HG03135 (cell line): Measurements from ENCODE around the gene ENO2.

Experiments
- ATAC-seq: cut with Tn5 transposase; IDR thresholded peaks from one replicate; pipeline ENCODE4 v1.9.1; 2021; ENCODE audit warnings: mild to moderate bottlenecking, moderate library complexity; ENCODE audit not compliant: unreplicated experiment

The ENO2 gene

DNA sequence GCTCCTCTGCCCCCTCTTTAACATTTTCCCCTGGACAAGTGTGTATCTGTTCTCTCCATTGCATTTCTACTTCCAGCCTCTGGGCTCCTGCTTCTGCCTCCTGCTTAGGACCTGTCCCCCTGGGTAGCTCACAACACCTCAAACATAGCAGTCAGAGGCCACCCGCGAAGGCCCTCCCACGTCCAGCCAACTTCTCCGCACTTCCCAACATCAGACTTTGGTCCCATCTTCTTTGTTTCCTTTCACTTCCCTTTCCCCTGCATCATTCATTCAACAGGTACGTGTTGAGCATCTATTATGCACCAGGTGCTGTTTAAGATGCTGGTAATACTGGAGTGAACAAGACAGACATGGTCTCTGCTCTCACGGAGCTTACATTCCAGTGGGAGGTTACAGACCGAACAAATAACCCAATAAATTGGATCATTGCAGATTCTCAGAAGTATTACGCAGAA, 32.6 kb downstream of the ENO2 start:
- ATAC-seq = no peak

DNA sequence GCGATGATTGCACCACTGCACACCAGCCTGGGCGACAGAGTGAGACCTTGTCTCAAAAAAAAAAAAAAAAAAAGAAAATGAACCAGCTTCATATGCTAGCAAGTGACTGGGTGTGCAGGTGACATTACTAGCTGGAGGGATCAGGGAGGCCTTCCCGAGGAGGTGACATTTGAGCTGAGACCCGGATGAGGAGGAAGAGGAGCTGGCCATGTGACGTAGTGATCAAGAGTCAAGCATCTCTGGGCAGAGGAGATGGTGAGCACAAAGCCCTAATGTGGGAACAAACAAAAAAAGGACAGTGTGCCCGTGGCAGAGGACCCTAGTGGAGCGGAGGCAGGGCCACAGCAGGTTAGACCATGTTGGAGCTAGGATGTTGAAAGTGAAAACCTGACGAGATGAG, 33.2 kb downstream of the ENO2 start:
- no peak for ATAC-seq

DNA sequence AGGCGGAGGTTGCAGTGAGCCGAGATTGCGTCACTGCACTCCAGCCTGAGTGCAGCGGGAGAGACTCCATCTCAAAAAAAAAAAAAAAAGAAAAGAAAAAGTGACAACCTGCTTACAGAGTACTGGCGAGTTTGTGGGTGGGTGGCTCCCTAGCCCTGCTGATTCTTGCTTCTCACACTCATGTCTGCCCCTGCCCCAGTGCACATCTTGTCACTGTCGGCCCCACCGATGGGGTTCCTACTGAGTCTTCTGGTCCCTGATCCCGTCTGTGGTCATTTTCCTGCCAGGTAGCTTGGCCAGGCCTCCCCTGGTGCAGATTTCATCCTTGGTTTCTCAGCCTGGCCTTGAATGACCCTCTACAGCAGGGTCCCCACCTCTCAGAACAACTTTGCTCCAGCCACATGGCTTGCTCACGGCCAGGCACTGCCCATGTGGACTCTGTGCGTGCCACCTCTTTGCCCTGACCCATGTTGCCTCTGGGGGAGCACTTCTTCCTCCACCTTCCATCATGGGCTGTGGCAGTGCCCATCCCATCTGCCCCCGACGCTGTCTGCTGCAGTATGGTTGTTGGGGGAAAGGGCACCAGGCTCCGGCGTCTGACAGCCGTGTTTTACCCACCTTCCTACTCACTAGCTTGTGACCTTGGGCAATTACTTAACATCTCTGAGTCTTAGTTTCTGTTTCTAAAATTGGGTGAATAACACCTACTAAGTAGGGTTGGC, 34.7 kb downstream of the ENO2 start:
- ATAC-seq = no peak

DNA sequence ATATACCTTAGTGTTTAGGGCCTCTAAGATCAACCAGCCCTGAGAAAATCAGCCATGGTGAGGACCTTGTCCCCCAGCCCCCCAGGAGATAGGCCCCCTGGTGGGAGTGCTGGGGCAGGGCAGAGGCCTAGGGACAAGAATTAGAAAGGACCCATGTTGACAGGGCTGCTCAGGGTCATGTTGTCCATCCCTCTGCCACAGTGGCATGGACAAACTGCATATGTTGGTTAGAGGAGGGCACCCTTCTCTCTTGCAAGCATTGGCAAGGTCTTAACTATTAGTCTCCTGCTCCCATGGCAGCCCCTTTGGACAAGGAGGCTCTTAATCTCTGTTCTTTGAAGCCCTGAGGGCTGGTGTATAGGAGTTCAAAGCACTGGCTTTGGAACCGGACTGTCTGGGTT, 36.0 kb downstream of the ENO2 start:
- no peak for ATAC-seq

DNA sequence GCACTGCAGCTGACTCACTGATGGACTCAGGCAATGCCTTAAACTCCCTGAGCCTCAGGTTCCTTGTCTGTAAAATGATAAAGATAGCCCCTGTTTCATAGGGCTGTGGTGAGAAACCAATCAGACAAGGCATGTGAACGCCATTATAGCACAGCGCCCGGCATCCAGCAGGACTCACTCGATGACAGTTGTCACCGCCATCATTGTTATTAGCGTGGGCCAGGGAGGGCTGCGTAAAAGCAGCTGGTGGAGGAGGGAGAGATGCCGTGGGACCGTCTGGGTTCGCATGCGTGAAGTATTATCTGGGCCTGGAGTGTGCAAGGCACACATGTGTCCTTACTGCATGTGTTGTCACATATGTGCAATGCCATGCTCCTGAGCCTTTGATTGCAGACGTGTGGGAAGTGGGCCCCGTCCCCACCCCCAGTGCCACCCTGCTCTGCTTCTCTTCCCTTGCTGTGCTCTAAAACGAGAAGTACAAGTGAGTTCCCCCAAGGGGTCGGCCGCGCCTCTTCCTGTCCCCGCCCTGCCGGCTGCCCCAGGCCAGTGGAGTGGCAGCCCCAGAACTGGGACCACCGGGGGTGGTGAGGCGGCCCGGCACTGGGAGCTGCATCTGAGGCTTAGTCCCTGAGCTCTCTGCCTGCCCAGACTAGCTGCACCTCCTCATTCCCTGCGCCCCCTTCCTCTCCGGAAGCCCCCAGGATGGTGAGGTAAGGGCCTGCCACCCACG, 36.6 kb downstream of the ENO2 start, which contains the start of gene PTPN6:
Gene PTPN6, plus strand, starts transcription at position 546 of the 730 bp plus-strand sequence. Its CDS starts 157 bp downstream, at position 703.
- ATAC-seq = no peak

DNA sequence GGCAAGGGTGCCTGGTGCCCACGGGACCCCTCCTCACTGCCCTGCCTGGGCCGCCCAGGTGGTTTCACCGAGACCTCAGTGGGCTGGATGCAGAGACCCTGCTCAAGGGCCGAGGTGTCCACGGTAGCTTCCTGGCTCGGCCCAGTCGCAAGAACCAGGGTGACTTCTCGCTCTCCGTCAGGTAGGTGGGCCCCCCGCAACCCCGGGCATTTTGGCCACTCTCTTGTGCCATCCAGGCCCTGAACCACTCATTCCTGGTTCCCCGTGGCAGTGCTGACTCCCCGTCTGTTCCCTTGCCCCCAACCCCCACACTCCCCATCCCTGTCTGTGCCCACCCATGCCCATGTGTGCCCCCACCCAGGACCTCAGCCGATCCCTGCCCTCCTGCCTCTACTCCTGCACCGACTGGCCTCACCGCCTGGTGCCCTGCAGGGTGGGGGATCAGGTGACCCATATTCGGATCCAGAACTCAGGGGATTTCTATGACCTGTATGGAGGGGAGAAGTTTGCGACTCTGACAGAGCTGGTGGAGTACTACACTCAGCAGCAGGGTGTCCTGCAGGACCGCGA, 37.3 kb downstream of the ENO2 start:
- ATAC-seq = no peak

DNA sequence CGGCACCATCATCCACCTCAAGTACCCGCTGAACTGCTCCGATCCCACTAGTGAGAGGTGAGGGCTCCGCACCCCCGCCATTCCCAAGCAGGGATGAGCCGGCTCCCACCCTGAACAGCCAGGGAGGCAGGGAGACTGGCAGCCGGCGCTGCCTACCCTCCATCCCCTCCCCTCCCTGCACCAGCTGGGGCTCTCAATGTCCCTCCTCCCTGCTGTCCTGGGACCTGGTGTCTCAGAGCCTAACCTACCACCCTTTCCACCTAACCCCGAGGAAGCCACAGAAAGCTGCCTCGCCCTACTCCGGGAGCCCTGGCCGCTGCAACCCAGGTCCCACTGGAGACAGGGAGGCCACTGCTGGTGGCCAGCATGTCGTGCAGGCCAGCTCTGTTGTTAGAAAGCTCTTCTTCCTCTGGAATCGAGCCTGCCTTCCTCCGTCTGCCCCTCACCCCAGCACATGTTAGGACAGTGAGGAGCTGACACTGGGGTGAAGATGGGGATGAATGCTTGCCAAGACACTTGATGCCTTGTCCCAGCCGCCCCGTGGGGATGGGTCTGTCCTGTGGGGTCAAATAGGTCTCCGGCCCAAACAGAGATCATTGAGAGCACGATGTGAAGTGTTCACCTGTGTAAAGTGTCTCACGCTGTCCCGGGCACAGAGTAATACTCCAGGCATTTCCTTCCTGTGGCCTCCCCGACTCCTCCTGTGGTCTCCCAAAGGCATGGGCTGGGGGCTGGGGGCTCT, 37.9 kb downstream of the ENO2 start:
- no peak for ATAC-seq

DNA sequence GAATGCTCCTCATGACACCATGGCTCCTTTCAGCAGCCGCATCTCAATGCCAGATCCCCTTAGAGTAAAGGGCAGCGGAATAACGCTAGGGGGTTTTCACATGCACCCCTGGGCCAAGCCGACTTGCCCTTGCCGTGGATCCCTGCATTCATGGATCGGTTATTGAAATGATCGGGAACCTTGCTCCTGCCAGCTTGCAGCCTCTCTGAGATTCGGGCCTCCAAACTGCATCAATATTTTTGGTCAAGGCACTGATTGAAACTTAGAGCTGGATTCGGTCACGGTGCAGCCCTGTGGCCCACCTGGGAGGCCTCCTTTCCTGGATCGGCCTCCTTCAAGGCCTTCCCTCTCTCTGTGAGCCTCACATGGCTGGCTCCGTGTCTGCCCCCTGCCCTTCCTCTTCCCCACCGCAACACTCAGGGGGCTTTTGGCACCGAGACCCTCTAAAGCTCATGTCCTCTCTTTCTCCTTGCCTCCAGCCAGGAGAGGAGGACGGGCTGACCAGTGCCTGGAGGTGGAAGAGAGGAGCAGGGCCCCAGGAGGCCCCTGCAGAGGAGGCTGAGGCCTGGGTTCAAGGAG, 38.6 kb downstream of the ENO2 start:
- no peak for ATAC-seq

DNA sequence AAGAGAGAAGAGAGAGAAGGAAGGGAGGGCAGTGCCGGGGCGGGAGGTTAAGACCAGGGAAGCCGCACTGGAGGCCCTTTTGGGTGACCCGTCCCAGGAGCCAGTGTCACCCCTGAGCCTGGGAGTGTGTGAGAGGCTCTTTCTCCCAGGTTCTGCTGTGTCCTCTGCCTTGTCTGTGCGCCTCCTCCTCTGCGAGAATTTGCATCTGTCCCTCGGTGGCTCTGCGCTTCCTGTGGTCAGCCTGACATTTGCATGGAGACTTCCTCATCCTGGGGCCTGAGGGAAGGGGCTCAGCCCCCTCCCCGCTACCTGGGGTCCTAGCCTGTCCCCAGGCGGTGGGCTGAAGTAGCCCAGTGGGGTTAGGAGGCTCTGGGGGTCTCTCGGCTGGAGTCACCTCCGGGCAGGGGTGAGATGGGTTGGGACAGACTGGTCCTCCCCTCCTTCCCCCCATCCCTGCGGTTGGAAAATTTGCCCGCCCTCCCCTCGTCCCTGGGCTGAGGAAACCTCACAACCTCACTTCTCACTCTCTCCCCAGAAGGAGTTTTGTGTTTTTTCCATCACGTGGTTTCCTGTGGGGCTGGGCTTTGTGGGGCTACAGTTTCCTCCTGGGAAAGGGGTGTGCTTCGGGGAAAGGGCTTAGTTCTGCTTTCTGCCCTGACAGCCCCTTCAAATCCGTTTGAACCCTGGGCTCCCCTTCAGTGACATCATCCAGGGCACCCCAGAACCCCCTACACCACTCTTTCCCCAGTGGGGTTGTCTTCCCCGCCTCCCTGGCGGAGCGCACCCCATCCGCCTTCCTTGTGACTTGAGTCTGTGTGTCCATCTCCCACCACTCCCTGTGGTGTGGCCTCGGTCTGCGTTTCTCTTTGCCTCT, 39.3 kb downstream of the ENO2 start:
- ATAC-seq = peak; percentile 50

DNA sequence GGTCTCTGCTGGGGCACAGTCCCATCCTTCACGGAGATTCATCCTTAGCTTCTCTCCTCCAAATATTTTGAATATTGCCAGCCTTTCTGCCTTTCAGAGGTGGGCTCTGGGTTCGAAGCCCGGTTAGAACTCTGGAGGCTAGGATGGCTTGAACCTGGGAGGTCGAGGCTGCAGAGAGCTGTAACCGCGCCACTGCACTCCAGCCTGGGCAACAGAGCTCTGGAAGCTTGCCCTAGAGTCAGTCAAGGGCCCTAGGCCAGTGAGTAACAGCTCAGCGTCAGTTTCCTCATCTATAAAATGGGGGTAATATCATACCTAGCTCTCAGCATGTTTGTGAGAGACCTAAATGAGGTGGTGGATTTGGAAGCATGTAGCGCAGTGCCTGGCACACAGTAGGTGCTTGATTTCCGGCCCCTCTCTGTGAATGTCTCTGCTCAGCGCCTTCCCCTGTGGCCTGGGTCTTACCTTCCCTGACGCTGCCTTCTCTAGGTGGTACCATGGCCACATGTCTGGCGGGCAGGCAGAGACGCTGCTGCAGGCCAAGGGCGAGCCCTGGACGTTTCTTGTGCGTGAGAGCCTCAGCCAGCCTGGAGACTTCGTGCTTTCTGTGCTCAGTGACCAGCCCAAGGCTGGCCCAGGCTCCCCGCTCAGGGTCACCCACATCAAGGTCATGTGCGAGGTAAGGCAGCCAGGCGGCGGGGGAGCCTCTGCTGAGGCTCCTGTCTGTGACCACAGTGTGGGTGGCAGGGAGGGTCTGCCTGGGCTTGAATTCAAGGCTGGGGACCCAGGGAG, 40.1 kb downstream of the ENO2 start:
- no peak for ATAC-seq

DNA sequence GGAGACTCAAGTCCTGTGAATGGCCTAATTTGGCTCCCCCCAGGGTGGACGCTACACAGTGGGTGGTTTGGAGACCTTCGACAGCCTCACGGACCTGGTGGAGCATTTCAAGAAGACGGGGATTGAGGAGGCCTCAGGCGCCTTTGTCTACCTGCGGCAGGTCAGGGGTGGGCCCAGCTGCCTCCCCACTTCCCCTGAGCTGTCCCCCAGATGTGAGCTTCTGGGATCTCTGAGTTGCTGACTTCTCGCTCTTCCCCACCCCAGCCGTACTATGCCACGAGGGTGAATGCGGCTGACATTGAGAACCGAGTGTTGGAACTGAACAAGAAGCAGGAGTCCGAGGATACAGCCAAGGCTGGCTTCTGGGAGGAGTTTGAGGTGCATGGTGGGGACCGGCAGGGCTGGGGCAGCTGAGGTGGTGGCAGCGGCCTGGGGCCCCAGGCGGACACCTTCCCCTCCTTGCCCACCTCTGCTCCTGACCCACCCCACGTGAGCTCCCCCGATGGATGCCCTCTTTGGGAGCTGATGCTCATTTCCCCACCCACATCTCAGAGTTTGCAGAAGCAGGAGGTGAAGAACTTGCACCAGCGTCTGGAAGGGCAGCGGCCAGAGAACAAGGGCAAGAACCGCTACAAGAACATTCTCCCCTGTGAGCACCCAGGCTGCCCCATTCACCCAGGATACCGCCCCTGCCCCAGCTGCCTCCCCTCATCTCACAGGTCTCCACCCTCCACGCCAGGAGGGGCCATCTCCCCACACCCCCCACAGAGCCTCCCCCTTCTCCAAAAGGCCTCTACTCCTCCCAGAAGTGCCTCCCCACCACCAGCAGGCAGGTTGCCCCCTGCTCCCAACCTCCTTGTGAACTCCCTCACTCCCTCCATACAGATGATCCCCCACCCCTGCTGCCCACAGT, 41.0 kb downstream of the ENO2 start:
- no peak for ATAC-seq

DNA sequence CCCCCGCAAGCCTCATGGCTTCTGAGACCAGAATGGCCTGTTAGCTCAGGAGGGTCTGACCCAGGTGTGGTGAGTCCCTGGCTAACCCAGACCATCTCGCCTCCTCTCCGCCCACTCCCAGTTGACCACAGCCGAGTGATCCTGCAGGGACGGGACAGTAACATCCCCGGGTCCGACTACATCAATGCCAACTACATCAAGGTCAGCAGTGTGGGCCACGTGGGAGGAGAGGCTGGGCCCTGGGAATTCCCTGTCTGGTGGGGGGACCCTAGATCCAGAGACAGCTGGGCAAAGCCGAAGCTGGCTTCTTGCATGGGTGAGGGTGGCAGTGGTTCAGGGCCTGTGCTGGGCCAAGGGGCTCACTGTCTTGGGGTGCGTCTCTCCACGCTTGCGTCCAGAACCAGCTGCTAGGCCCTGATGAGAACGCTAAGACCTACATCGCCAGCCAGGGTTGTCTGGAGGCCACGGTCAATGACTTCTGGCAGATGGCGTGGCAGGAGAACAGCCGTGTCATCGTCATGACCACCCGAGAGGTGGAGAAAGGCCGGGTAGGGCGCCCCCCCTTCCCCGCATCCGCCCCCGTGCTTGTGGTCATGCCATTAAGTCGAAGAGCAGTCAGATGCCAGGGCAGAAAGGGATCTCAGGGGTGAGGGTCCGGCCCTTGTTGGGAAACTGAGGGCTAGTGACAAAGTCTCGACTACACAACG, 41.8 kb downstream of the ENO2 start:
- no peak for ATAC-seq

DNA sequence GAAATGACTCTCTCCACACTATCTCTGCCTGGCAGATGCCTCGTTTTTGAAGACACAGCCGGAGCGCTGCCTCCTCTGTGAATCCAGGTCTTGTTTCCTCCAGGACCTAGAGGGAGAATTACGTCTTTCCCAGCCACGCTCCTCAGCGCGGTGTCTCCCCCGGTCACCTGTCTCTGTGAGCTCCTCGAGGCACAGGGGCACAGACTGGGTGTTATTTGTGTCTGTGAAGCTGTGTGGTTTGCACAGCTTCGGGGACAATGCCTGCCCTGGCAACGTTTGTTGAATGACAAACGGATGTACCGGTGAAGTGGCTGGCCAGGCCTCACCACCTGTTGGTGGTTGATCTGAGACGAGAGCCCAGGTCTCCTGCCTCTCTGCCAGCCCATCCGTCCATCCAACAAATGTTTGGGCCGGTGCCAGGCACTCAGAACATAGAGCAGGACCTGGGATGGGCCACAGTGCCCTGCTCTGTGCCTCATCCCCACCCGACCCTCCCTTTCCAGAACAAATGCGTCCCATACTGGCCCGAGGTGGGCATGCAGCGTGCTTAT, 42.8 kb downstream of the ENO2 start:
- no peak for ATAC-seq

DNA sequence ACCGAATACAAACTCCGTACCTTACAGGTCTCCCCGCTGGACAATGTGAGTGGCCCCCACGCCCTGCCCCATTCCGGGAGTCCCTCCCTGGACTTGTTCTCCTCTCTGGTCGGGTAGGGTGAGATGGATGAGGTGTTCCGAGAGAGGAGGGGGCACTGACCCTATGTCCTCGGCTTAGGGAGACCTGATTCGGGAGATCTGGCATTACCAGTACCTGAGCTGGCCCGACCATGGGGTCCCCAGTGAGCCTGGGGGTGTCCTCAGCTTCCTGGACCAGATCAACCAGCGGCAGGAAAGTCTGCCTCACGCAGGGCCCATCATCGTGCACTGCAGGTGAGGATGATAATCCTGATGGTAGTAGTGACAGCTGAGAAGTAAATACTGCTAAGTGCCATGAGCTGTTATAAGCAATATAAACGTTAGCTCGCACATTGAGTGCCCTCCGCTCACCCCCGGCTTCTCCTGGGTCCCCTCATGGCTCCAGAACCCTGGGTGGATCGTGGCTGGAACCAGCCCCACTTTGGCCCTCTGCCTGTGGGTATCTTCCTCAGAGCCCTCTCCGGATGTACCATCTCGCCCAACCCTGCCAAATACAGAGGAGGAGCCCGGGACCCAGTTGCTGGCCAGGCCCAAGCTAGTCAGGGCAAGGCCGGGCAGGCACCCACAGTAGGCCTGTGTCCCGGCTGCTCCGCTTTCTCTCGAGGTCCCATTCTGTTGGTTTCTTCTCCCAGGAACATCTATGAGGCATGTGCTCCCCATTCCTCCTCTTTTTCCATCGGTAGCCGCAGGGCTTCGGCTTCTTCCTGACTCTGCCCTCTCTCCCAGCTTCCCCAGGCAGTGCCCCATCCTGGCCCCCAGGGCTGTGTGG, 43.6 kb downstream of the ENO2 start:
- no peak for ATAC-seq

DNA sequence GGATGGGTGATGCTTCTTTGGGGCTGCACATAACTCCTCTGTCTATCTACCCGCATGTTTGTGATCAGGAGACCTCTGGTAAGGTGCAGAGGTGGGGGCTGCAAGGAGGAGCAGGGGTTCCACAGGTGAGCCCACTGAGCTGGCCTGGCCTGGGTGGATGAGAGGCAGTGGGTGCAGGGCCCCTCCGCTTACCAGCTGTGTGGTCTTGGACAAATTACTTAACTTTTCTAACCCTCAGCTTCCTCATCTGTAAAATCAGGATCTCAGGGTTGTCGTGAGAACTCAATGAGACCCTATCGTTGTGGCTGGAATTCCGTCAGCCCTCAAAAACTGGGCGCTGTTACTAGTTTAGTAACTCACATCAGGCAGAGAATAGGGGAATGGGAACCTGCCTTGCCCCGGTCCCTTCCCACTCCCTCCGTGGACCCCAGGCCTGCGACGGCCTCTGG, 44.3 kb downstream of the ENO2 start:
- ATAC-seq = no peak
